ENCODE data around the gene DCP1B.
"Not testable (repeated sequence)": the region's sequence is repeated elsewhere in the genome, so short reads cannot be mapped to it uniquely, and the experiment has no call there.

DNA sequence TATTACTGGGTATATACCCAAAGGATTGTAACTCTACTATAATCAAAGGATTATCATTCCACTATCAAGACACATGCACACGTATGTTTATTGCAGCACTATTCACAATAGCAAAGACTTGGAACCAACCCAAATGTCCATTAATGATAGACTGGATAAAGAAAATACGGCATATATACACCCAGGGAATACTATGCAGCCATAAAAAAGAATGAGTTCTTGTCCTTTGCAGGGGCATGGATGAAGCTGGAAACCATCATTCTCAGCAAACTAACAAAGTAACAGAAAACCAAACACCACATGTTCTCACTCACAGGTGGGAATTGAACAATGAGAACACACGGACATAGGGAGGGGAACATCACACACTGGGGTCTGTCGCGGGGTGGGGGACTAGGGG is 58.8 kb downstream of the DCP1B start:
- TF ChIP-seq, protein P1, sequence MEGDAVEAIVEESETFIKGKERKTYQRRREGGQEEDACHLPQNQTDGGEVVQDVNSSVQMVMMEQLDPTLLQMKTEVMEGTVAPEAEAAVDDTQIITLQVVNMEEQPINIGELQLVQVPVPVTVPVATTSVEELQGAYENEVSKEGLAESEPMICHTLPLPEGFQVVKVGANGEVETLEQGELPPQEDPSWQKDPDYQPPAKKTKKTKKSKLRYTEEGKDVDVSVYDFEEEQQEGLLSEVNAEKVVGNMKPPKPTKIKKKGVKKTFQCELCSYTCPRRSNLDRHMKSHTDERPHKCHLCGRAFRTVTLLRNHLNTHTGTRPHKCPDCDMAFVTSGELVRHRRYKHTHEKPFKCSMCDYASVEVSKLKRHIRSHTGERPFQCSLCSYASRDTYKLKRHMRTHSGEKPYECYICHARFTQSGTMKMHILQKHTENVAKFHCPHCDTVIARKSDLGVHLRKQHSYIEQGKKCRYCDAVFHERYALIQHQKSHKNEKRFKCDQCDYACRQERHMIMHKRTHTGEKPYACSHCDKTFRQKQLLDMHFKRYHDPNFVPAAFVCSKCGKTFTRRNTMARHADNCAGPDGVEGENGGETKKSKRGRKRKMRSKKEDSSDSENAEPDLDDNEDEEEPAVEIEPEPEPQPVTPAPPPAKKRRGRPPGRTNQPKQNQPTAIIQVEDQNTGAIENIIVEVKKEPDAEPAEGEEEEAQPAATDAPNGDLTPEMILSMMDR (conservative IDR thresholded peaks at IDR 0.05; ENCODE audit: low read depth, low read length) = not testable (repeated sequence)
- not testable (repeated sequence) for TF ChIP-seq POLR2A (IDR thresholded peaks at IDR 0.05; ENCODE audit: low read depth, low read length); MXI1 (IDR thresholded peaks at IDR 0.05; ENCODE audit: borderline replicate concordance, low read depth, low read length); CEBPB (IDR thresholded peaks at IDR 0.05; ENCODE audit: low read depth, low read length); RCOR1 (IDR thresholded peaks at IDR 0.05; ENCODE audit: insufficient replicate concordance, low read length); RFX5 (IDR thresholded peaks at IDR 0.05; ENCODE audit: low read depth, low read length); MAZ (IDR thresholded peaks at IDR 0.05; ENCODE audit: borderline replicate concordance, low read depth, low read length); SMC3 (IDR thresholded peaks at IDR 0.05; ENCODE audit: low read depth, low read length); MAFK (IDR thresholded peaks at IDR 0.05; ENCODE audit: low read depth, low read length); RAD21 (IDR thresholded peaks at IDR 0.05; ENCODE audit: low read length); FOS (IDR thresholded peaks at IDR 0.05; ENCODE audit: low read depth, low read length); NFE2L2 (IDR thresholded peaks at IDR 0.05; ENCODE audit: low read depth, low read length)
- TF ChIP-seq, protein P2, sequence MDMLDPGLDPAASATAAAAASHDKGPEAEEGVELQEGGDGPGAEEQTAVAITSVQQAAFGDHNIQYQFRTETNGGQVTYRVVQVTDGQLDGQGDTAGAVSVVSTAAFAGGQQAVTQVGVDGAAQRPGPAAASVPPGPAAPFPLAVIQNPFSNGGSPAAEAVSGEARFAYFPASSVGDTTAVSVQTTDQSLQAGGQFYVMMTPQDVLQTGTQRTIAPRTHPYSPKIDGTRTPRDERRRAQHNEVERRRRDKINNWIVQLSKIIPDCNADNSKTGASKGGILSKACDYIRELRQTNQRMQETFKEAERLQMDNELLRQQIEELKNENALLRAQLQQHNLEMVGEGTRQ (IDR thresholded peaks at IDR 0.05; ENCODE audit: low read depth, low read length) = not testable (repeated sequence)
